HCT116 (cell line): ENCODE data around the gene LTBP1. TPM values are rescaled to one million over a fixed set of nuclear protein-coding genes. Genes with fewer than 3 reads are reported as not detected.

Experiments used
- ATAC-seq: fragments of 200-7000 bp; cut with Tn5 transposase; 2 replicates; pipeline ENCODE4 v1.9.1; 2020; ENCODE audit warnings: mild to moderate bottlenecking, moderate library complexity
- BruUV-seq: library from RNA; stranded (reverse); fragments of 400-500 nt; replicated peaks from 2 replicates; lab custom pipeline; 2021; lab: Mats Ljungman, UMichigan
- CTCF ChIA-PET: fragments of 300-600 bp; sonication (Branson Sonifier 250); formaldehyde crosslinking; loops from one replicate; lab custom pipeline; 2021; ENCODE audit warnings: antibody characterized with exemption; lab: Charles Lee
- POLR2A ChIA-PET: fragments of 300-600, 350-600 bp; sonication (Branson Sonifier 250); formaldehyde crosslinking; loops from one replicate; lab custom pipeline; 2021; ENCODE audit warnings: antibody characterized with exemption; lab: Charles Lee
- RAD21 ChIA-PET, 2 experiments: fragments of 300-600 bp; sonication (Branson Sonifier 250); formaldehyde crosslinking; loops; one replicate each; lab custom pipeline; 2023; ENCODE audit warnings: low total read pairs in 2 of 2; ENCODE audit not compliant: uncharacterized antibody in 2 of 2, unreplicated experiment in 2 of 2, low non-redundant PET in 1 of 2; lab: Charles Lee
- DNase-seq: peaks from one replicate; pipeline ENCODE4 v3.0.0-alpha.2; 2010; ENCODE audit warnings: low read depth, low spot score
- H2AFZ ChIP-seq: fragments of 200-600 bp; shearing (Covaris generic), sonication (generic); 2 replicates; pipeline ENCODE4 v1.6.1; 2017; ENCODE audit warnings: low read depth, mixed run types, mixed read lengths, antibody characterized with exemption, low read length; ENCODE audit not compliant: poor library complexity, severe bottlenecking
- H3K27ac ChIP-seq: 2 replicates; pipeline ENCODE4 v1.5.1; 2012; ENCODE audit warnings: low read depth, low read length
- H3K27me3 ChIP-seq: fragments of 200-600 bp; sonication (generic); 2 replicates; pipeline ENCODE4 v1.6.1; 2016; ENCODE audit warnings: mixed run types, low read length, mixed read lengths; ENCODE audit not compliant: insufficient read depth
- H3K36me3 ChIP-seq, 2 experiments: fragments of 200-500 bp in 1 of 2; fragments of 200-600 bp in 1 of 2; sonication (Bioruptor generic) in 1 of 2; sonication (generic) in 1 of 2; 2 replicates each; pipeline versions ENCODE4 v1.5.1 to v1.6.1; 2014 to 2016; ENCODE audit warnings: low read length in 2 of 2, inconsistent platforms in 1 of 2, mixed read lengths in 1 of 2, mixed run types in 1 of 2; ENCODE audit not compliant: insufficient read depth in 2 of 2, control insufficient read depth in 1 of 2
- H3K4me1 ChIP-seq, 2 experiments: fragments of 200-600 bp in 1 of 2; sonication (generic) in 1 of 2; 2 replicates each; pipeline versions ENCODE4 v1.5.1 to v1.6.1; 2012 to 2017; ENCODE audit warnings: low read length in 2 of 2, inconsistent platforms in 1 of 2, mild to moderate bottlenecking in 1 of 2, mixed read lengths in 1 of 2, mixed run types in 1 of 2, moderate library complexity in 1 of 2; ENCODE audit not compliant: insufficient read depth in 2 of 2, control insufficient read depth in 1 of 2
- H3K4me2 ChIP-seq: fragments of 200-600 bp; sonication (generic); 2 replicates; pipeline ENCODE4 v1.6.1; 2017; ENCODE audit warnings: mixed run types, low read length, mixed read lengths
- H3K4me3 ChIP-seq, 2 experiments: fragments of 200-600 bp in 1 of 2; sonication (generic) in 1 of 2; replicated peaks in 1 of 2; 2 replicates each; pipeline ENCODE4 v1.5.1; 2011 to 2016; ENCODE audit warnings: low read length in 2 of 2, control low read depth in 1 of 2, low read depth in 1 of 2, mild to moderate bottlenecking in 1 of 2, mixed read lengths in 1 of 2, mixed run types in 1 of 2
- H3K79me2 ChIP-seq: fragments of 200-600 bp; sonication (generic); 2 replicates; pipeline ENCODE4 v1.6.1; 2017; ENCODE audit warnings: mild to moderate bottlenecking, mixed run types, low read length, moderate library complexity, mixed read lengths; ENCODE audit not compliant: insufficient read depth
- H3K9ac ChIP-seq: fragments of 200-600 bp; sonication (generic); 2 replicates; pipeline ENCODE4 v1.6.1; 2016; ENCODE audit warnings: low read length, mixed read lengths
- H3K9me2 ChIP-seq: fragments of 200-600 bp; sonication (generic), shearing (Covaris generic); 2 replicates; pipeline ENCODE4 v1.6.1; 2017; ENCODE audit warnings: mixed run types, mild to moderate bottlenecking, moderate library complexity; ENCODE audit not compliant: insufficient read depth
- H3K9me3 ChIP-seq, 2 experiments: fragments of 200-500 bp in 1 of 2; fragments of 200-600 bp in 1 of 2; sonication (Bioruptor generic) in 1 of 2; sonication (generic) in 1 of 2; 2 replicates each; pipeline ENCODE4 v1.6.1; 2014 to 2017; ENCODE audit warnings: low read length in 2 of 2, mixed read lengths in 2 of 2, inconsistent platforms in 1 of 2, low read depth in 1 of 2, mild to moderate bottlenecking in 1 of 2, mixed run types in 1 of 2, moderate library complexity in 1 of 2; ENCODE audit not compliant: control insufficient read depth in 1 of 2, insufficient read depth in 1 of 2
- H4K20me1 ChIP-seq: fragments of 200-600 bp; sonication (generic), shearing (Covaris generic); 2 replicates; pipeline ENCODE4 v1.6.1; 2017; ENCODE audit warnings: mixed run types, mild to moderate bottlenecking, moderate library complexity; ENCODE audit not compliant: insufficient read depth
- ELF1 ChIP-seq: IDR thresholded peaks from 2 replicates; pipeline ENCODE4 v1.6.1; 2012; ENCODE audit warnings: low read depth, borderline replicate concordance
- JUND ChIP-seq: IDR thresholded peaks from 2 replicates; pipeline ENCODE4 v1.6.1; 2012
- POLR2AphosphoS5 ChIP-seq: IDR thresholded peaks from 2 replicates; pipeline ENCODE4 v1.6.1; 2011; ENCODE audit warnings: mild to moderate bottlenecking, low read depth, low read length, moderate library complexity
- RAD21 ChIP-seq: IDR thresholded peaks from 2 replicates; pipeline ENCODE4 v1.6.1; 2012; ENCODE audit warnings: low read depth, mild to moderate bottlenecking
- SP1 ChIP-seq: IDR thresholded peaks from 2 replicates; pipeline ENCODE4 v1.6.1; 2012; ENCODE audit warnings: low read depth
- SRF ChIP-seq: IDR thresholded peaks from 2 replicates; pipeline ENCODE4 v1.6.1; 2012; ENCODE audit warnings: low read depth
- TCF7L2 ChIP-seq: IDR thresholded peaks from 2 replicates; pipeline ENCODE4 v1.7.0; 2011; ENCODE audit warnings: borderline replicate concordance, inconsistent platforms; ENCODE audit not compliant: insufficient read depth, insufficient read length; ENCODE audit errors: extremely low read depth
- ZFX ChIP-seq: fragments of 450-650 bp; IDR thresholded peaks from 2 replicates; pipeline ENCODE4 v1.6.1; 2017
- intact Hi-C: fragments of 100-400 bp; cut with micrococcal nuclease; formaldehyde crosslinking; loops from 2 replicates; pipeline ENCODE4 v1.10.0; 2022
- total RNA-seq: library from RNA; stranded (reverse); gene quantifications from one replicate; pipeline ENCODE4 v1.2.1, GENCODE V29; 2021; ENCODE audit not compliant: unreplicated experiment
- TF ChIP-seq, protein P1 (sequence below): IDR thresholded peaks from 2 replicates; pipeline ENCODE4 v1.6.1; 2011; ENCODE audit warnings: mild to moderate bottlenecking, low read length, moderate library complexity; ENCODE audit not compliant: insufficient replicate concordance; ENCODE audit errors: extremely low read depth

LTBP1 gene
- total RNA-seq, 1 experiment from 2014 or later: 5.1 TPM

DNA sequence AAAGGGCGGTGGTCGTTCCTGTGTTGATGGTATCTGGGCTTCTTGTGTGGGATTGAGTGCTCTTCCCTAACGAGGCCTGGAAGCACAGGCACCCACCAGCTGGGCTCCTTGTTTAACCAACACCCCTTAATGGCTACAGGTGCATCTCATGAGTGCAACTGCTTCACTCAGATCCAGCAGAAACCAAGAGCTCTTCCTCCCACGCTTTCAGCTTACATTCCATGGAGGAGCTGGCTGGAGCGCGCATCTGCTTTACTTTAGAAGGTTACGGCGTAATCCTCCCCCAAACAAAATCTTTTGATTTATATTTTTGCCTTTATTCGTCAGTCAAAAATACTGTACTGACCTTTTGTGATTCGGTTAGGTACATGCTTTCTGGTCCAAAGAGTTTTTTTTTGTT, 174.7 kb downstream of the LTBP1 start:
- ChIA-PET CTCF (no interaction called here), RAD21 (no interaction called here), POLR2A (no interaction called here)
- Histone ChIP-seq H3K4me3 (no peak overlapping the region), H3K4me1 (no peaks in the 10 kb centered on the region), H3K36me3 (no peaks in the 10 kb centered on the region), H2AFZ (no peak overlapping the region), H3K9ac (no peak overlapping the region), H3K9me3 (no peaks in the 10 kb centered on the region), H3K79me2 (no peaks in the 10 kb centered on the region), H4K20me1 (no peaks in the 10 kb centered on the region), H3K4me2 (no peak overlapping the region), H3K27ac (no peak overlapping the region), H3K9me2 (no peaks in the 10 kb centered on the region), H3K27me3 (no peaks in the 10 kb centered on the region)
- intact Hi-C loops: no loop called here
- ATAC-seq (no peak), DNase-seq (no peak)
- BruUV-seq: no TSS peak
- TF ChIP-seq POLR2AphosphoS5 (no peak), RAD21 (no peak), TCF7L2 (no peak), JUND (no peak), SP1 (no peak), ELF1 (no peak)
- TF ChIP-seq, protein P1, sequence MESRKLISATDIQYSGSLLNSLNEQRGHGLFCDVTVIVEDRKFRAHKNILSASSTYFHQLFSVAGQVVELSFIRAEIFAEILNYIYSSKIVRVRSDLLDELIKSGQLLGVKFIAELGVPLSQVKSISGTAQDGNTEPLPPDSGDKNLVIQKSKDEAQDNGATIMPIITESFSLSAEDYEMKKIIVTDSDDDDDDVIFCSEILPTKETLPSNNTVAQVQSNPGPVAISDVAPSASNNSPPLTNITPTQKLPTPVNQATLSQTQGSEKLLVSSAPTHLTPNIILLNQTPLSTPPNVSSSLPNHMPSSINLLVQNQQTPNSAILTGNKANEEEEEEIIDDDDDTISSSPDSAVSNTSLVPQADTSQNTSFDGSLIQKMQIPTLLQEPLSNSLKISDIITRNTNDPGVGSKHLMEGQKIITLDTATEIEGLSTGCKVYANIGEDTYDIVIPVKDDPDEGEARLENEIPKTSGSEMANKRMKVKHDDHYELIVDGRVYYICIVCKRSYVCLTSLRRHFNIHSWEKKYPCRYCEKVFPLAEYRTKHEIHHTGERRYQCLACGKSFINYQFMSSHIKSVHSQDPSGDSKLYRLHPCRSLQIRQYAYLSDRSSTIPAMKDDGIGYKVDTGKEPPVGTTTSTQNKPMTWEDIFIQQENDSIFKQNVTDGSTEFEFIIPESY: no peak

DNA sequence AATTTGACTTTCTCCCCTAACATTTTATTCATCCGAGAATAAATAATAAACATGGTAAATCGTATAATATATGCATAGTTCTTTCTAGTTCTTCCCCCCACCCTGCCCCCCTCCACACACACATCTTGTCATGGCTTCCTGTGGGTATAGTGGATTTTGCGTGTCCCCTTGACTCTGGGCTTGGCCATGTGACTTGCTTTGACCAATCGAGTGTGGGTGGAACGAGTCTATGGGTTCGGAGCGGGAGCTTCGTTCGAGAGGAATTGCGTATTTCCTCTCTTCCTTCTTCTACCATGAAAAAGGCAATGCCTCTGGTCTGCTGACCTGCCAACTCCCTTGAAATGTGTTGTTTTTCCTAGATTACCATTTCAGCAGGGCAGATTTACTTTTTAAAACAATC, 175.2 kb downstream of the LTBP1 start:
- Histone ChIP-seq H3K36me3 (no peaks in the 10 kb centered on the region), H3K9ac (no peak overlapping the region), H3K27me3 (no peaks in the 10 kb centered on the region), H3K9me3 (no peaks in the 10 kb centered on the region), H3K4me1 (no peaks in the 10 kb centered on the region), H3K4me2 (no peak overlapping the region), H3K9me2 (no peaks in the 10 kb centered on the region), H3K27ac (no peak overlapping the region), H4K20me1 (no peaks in the 10 kb centered on the region), H3K79me2 (no peaks in the 10 kb centered on the region), H2AFZ (no peak overlapping the region), H3K4me3 (no peak overlapping the region)
- RAD21 ChIA-PET: no interaction called here
- ATAC-seq (no peak), DNase-seq (no peak)
- CTCF ChIA-PET: no interaction called here
- intact Hi-C loops: no loop called here
- no peak for TF ChIP-seq SRF
- no peak for TF ChIP-seq ZFX
- POLR2A ChIA-PET: no interaction called here
- BruUV-seq: no TSS peak
